ENCODE data around the gene RHOBTB3.

The RHOBTB3 gene

DNA sequence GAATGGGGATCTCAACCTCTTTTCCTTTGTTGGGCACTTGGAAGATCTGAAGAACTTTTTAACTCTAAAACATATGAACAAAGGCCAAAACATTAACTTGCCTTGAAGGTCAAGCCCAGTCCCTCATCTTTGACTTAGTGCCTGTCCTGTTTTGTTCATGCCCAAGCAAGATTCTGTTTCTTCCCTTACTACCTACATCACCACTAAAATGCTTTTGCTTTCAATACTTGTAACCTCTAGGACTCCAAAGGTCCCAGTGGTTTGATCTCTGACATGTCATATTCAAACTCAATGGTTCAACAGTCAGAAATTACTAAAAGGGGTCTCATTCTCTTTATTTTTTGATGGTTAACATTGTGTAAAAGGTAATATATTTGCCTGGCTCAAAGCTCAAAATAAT lies 67.4 kb downstream of the RHOBTB3 start:
- no peak overlapping the region for H3K27ac ChIP-seq
- no peaks in the 10 kb centered on the region for H3K27me3 ChIP-seq
- peaks cover 12% of the 10 kb centered on the region for H3K4me1 ChIP-seq
- no peak overlapping the region for H3K9ac ChIP-seq
- no peaks in the 10 kb centered on the region for H4K20me1 ChIP-seq
- TF ChIP-seq Cebpa-rat (IDR thresholded peaks at IDR 0.05), result no peak
- peaks cover 6% of the 10 kb centered on the region for H3K9me3 ChIP-seq
- H3K4me2 ChIP-seq, result no peak overlapping the region
- no peak overlapping the region for H3K4me3 ChIP-seq
- H3K36me3 ChIP-seq, result peaks cover 43% of the 10 kb centered on the region

DNA sequence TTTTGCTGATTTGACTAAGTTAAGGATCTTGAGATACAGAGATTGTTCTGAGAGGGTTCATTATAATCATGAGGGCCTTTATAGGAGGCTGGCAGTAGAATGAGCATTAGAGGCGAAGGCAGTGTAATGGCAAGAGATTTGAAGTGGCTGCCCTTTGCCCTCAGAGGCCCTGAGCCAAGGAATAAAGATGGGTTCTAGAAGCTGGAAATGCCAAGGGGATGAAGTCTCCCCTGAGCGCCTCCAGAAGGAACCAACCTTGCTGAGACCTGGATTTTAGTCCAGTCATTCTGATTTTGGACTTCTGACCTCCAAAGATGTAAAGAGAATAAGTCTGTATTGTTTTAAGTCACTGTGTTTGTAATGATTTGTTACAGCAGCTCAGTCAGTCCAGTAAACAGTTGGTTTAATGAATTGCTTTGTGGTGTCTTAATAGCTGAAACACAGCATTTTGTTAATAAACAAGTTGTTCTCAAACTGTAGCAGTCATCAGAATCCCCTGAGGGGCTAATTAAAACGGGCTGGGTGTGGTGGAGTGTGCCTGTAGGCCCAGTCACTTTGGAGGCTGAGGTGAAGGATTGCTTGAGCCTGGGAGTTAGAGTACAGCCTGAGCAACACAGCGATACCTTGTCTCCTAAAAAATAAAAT lies 68.2 kb downstream of the RHOBTB3 start:
- H3K9me3 ChIP-seq, result peaks cover 6% of the 10 kb centered on the region
- peaks cover 38% of the 10 kb centered on the region for H3K36me3 ChIP-seq
- H3K4me2 ChIP-seq, result no peak overlapping the region
- H3K27me3 ChIP-seq, result no peaks in the 10 kb centered on the region
- H3K27ac ChIP-seq, result no peak overlapping the region
- H3K4me1 ChIP-seq, result peaks cover 12% of the 10 kb centered on the region
- no peak for TF ChIP-seq Cebpa-rat (IDR thresholded peaks at IDR 0.05)
- no peaks in the 10 kb centered on the region for H4K20me1 ChIP-seq
- no peak overlapping the region for H3K9ac ChIP-seq
- H3K4me3 ChIP-seq, result no peak overlapping the region

DNA sequence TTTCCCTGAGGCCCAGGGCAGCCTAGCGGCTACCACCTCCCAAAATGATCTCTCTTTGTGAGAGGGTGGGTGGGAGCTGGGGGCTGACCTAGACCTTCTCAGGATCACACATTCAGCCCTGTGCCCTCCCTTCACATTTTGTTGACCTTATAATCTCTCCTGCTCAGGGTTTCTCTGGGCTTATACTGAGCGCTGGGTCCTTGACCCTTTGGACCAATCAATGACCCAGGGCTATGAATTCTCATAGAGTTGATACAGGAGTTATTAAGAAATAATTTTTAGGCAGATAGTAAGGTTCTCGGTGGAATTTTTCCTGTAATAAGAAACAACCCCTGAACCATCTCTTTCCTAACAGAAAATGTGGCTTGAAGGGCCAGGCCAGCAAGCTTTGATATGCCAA lies 69.4 kb downstream of the RHOBTB3 start:
- no peak overlapping the region for H3K4me2 ChIP-seq
- no peaks in the 10 kb centered on the region for H4K20me1 ChIP-seq
- no peak overlapping the region for H3K27ac ChIP-seq
- H3K9me3 ChIP-seq, result peaks cover 6% of the 10 kb centered on the region
- H3K9ac ChIP-seq, result no peak overlapping the region
- no peak overlapping the region for H3K4me3 ChIP-seq
- H3K4me1 ChIP-seq, result peaks cover 12% of the 10 kb centered on the region
- TF ChIP-seq Cebpa-rat (IDR thresholded peaks at IDR 0.05), result no peak
- no peaks in the 10 kb centered on the region for H3K27me3 ChIP-seq
- H3K36me3 ChIP-seq, result peaks cover 43% of the 10 kb centered on the region

DNA sequence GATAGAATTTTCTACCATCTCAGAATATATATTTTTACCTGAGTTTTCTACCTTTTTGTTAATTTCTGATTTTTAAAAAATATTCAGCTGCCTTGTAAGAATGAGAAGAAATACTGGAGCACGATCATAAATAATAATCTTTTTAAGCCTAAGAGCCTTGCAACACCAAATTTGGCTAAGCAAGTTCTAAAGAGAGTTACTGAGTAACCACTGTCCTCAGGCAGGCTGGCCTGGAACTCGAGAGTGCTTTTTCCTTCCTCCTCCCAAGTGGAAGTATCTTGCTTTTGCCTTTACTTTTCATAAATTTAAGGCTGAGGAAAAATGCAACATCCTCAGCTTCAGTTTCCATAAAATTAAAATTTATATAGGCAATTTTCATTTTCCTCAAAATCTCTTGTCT lies 70.4 kb downstream of the RHOBTB3 start:
- no peak overlapping the region for H3K4me3 ChIP-seq
- no peaks in the 10 kb centered on the region for H4K20me1 ChIP-seq
- H3K27ac ChIP-seq, result no peak overlapping the region
- H3K27me3 ChIP-seq, result no peaks in the 10 kb centered on the region
- H3K4me2 ChIP-seq, result peak overlapping the region; percentile 16; the same call in 1 of the 2 replicates
- no peak overlapping the region for H3K9ac ChIP-seq
- peaks cover 51% of the 10 kb centered on the region for H3K36me3 ChIP-seq
- H3K4me1 ChIP-seq, result peaks cover 12% of the 10 kb centered on the region
- H3K9me3 ChIP-seq, result peaks cover 6% of the 10 kb centered on the region
- TF ChIP-seq Cebpa-rat (IDR thresholded peaks at IDR 0.05), result no peak

DNA sequence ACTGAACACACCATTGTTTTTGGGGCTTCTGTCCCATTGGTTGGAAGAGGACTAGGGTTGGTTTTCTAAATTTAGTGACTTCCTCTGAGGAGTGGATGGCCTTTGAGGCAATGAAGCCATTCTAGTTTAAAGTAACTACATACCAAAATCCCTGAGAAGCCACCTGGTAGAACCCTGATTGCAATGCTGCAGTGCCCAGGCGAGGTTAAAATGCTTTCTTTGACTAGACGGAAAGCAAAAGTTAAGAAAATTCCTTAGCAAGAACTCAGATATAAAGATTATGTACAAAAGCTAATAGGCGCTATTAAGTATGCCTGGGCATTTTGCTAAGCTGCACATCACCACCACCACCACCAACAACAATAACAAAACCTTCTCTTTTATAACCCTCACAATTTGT lies 70.8 kb downstream of the RHOBTB3 start:
- peak overlapping the region; percentile 16; the same call in 1 of the 2 replicates for H3K4me2 ChIP-seq
- H4K20me1 ChIP-seq, result no peaks in the 10 kb centered on the region
- H3K27ac ChIP-seq, result no peak overlapping the region
- H3K4me1 ChIP-seq, result peaks cover 12% of the 10 kb centered on the region
- no peak for TF ChIP-seq Cebpa-rat (IDR thresholded peaks at IDR 0.05)
- H3K9ac ChIP-seq, result no peak overlapping the region
- no peaks in the 10 kb centered on the region for H3K27me3 ChIP-seq
- H3K4me3 ChIP-seq, result no peak overlapping the region
- H3K36me3 ChIP-seq, result peaks cover 51% of the 10 kb centered on the region
- peaks cover 6% of the 10 kb centered on the region for H3K9me3 ChIP-seq

DNA sequence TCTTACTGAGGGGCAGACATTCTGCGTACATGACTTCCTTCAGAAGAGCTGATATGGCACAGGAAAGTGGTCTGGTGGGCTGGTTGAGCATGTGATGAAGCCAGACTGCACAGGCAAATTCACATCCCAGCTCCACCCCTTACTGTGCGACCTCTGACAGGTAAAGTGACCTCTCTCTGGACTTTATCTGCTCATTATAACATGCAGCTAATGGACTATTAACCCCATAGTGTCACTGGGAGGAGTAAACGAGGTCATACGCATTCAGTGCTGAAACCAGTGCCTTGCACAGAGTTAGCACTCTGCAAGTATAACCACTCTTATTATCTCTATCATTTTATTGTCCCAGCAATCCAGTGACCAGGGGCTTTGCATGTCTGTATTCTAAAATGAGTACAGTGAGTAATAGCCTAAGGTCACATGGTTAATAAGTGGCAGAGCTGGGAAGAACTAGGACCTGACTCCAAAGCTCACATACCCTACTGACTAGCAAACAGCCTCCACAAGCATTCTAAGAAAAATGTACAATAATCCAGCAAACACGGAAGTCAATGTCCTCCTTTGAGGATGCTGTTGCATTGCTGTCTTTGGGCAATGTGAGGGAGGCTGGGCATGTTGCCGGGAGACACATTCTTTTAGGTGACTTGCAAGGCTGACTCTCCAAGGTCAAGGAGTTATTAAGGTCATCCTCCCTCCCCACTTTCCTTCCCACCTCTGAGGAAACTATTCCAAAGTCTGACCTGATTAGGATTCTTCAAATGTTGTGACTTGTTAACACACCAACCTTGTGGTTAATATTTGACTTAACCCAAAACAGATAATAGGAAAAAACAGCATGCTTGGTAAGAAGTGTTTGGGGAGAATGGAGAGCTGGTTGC lies 72.4 kb downstream of the RHOBTB3 start:
- peaks cover 6% of the 10 kb centered on the region for H3K9me3 ChIP-seq
- H3K27ac ChIP-seq, result no peak overlapping the region
- TF ChIP-seq Cebpa-rat (IDR thresholded peaks at IDR 0.05), result no peak

DNA sequence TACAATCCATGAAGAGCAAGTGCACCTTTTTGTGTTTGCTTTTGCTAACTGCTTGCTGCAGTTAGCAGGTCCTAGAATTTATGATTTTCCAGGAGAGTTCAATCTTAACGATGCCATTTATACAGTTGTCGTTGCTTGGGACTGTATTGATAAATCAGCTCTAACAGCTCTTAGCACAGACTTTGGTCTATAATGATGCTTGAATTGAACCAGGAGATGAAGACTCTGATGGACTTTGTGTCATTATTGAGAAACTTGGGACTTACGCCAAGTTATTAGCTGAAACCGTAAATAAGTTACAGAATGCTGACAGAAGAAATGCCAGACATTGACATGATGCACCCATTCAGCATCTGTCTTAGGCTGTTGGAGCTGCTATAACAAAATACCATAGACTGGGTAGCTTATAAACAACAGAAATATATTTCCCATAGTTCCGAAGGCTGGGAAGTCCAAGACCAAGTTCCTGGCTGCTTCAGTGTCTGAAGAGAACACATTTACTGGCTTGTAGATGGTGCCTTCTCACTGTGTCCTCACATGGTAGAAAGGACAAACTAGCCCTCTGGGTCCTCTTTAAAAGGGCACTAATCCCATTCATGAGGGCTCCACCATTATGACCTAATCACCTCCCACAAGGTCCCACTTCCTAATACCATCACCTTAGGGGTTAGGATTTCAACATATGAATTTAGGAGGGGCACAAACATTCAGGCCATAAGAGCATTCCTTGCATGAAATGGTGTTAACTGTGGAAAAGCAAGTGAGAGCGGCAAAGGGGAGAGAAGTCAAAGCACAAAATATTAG lies 73.8 kb downstream of the RHOBTB3 start:
- Histone ChIP-seq H3K9ac (no peak overlapping the region), H3K27me3 (no peaks in the 10 kb centered on the region), H3K36me3 (peaks cover 53% of the 10 kb centered on the region), H3K4me2 (no peak overlapping the region), H3K9me3 (peaks cover 6% of the 10 kb centered on the region; the same call in 1 of the 2 replicates), H3K27ac (no peak overlapping the region), H3K4me3 (no peak overlapping the region), H4K20me1 (no peaks in the 10 kb centered on the region), H3K4me1 (peaks cover 37% of the 10 kb centered on the region)
- no peak for TF ChIP-seq Cebpa-rat (IDR thresholded peaks at IDR 0.05)

More for the DNA sequence above, 72.4 kb downstream of the RHOBTB3 start:
- Histone ChIP-seq H3K36me3 (peaks cover 58% of the 10 kb centered on the region), H3K4me3 (no peak overlapping the region), H3K4me2 (no peak overlapping the region), H3K9ac (no peak overlapping the region), H4K20me1 (no peaks in the 10 kb centered on the region), H3K27me3 (no peaks in the 10 kb centered on the region), H3K4me1 (peaks cover 24% of the 10 kb centered on the region)

DNA sequence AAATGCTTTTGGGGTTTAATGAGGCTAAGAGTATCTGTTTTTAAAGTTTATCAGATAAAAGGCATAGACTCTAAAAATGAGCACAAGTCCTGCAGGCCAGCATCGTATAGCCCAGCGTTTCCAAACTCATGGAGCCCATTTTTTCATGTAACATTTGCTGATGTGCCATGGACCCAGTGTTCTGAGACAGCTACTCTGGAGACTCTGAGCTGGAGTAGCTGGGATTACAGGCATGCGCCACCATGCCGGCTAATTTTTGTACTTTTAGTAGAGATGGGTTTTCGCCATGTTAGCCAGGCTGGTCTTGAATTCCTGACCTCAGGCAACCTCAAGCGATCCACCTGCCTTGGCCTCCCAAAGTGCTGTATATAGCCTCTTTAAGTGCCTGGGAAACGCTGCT lies 75.6 kb downstream of the RHOBTB3 start:
- no peaks in the 10 kb centered on the region for H3K9me3 ChIP-seq
- peaks cover 47% of the 10 kb centered on the region for H3K4me1 ChIP-seq
- H3K4me2 ChIP-seq, result no peak overlapping the region
- H3K27me3 ChIP-seq, result no peaks in the 10 kb centered on the region
- no peak for TF ChIP-seq Cebpa-rat (IDR thresholded peaks at IDR 0.05)
- H3K36me3 ChIP-seq, result peaks cover 51% of the 10 kb centered on the region
- H4K20me1 ChIP-seq, result peaks cover 3% of the 10 kb centered on the region; the same call in 1 of the 2 replicates
- no peak overlapping the region for H3K27ac ChIP-seq
- no peak overlapping the region for H3K4me3 ChIP-seq
- H3K9ac ChIP-seq, result no peak overlapping the region

DNA sequence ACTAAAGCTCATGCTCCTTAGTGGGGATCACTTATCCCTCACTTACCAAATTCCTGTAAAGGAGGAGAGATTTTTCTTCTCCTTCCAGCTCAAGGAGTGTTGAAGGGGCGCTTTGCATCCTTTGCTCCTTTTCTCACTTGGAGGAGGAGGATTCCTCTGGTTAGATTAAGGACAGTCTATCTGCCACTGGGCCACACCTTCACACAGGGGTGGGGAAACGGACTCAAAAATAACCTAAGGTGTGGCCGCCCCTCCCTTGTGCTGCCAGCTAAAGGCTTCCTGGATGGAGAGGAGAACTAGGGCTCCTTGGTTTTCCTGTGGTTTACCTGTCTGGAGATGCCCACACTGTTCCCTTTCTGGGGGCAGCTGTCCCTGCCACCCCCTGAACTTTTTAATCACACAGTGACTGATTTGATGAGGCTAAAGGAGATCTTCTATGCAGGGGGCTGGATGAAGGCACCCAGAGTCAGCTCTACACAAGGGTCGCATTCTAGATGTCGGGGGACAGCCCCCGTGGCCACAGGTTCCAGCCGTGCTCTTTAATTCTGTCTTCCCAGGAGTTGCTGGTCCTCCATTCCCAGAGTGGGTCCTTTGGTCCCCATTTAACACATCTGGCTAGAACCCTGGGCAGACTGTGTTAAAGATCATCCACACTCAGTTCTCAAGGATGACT lies 77.0 kb downstream of the RHOBTB3 start:
- H3K4me1 ChIP-seq, result peaks cover 57% of the 10 kb centered on the region
- no peak for TF ChIP-seq Cebpa-rat (IDR thresholded peaks at IDR 0.05)
- H3K27me3 ChIP-seq, result no peaks in the 10 kb centered on the region
- H3K4me3 ChIP-seq, result peak overlapping the region; percentile 35
- peaks cover 59% of the 10 kb centered on the region for H3K36me3 ChIP-seq
- H3K4me2 ChIP-seq, result peak overlapping the region; percentile 92
- peak overlapping the region; percentile 46; the same call in 1 of the 2 replicates for H3K9ac ChIP-seq
- no peaks in the 10 kb centered on the region for H3K9me3 ChIP-seq
- H3K27ac ChIP-seq, result peak overlapping the region; percentile 67
- H4K20me1 ChIP-seq, result peaks cover 18% of the 10 kb centered on the region
